ENCODE results near the gene BOD1L1. TPM values are rescaled to one million over a fixed set of nuclear protein-coding genes. Genes with fewer than 3 reads are reported as not detected.

Gene BOD1L1
- total RNA-seq, result 41.5 and 42.2 TPM in 2 replicates

DNA sequence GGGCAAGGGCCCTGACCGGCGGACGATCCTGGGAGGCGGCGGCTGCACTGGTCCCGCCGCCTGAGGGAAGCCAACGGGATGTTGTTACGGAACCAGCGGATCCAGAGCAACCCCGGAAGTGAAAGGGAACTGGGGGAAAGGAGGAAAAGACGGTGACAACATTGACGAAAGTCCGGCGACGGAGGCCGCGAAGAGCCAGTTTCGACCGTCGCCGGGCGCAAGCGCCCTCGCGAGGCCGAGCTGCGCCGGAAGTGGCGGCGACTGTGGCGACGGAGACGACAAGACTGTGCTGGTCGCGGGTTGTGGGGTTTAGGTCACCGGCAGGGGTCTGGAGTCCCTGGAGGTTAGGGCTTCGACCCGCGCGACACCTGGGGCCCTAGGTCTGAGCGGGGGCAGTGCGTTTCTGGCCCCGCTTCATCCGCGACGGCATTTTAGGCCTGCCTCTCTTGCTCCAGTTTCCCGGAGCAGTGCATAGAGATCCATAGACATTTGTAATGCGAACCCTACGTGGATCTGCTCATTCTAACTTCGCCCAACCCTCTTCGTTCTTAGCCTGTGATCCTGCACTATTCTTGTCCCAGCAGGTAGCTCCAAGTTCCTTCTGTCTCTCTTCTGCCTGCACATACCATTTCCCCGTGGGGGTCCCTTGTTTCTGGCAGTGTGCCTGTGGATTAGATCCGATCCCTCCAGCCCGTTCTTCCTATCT, at the start of gene BOD1L1:
BOD1L1 (minus strand) TSS at position 120 of the 706 bp plus-strand sequence. CDS start 138 bp downstream, outside the sequence.
- Mint-ChIP-seq H3K4me3 (ENCODE audit: low read depth) (peak within 1 kb of the TSS; percentile 98), H3K27ac (peak within 1 kb of the TSS; percentile 96), H3K27me3 (ENCODE audit: low read depth) (no peaks in the 10 kb centered on the region), H3K36me3 (ENCODE audit: low read depth) (peaks cover 5% of the 10 kb centered on the region), H3K4me1 (ENCODE audit: low read depth) (peaks cover 21% of the 10 kb centered on the region), H3K9me3 (no peaks in the 10 kb centered on the region)
- intact Hi-C loops (cut with micrococcal nuclease), result loop anchor here (1.0 to 10.0 kb wide), 3 partner anchors 27 to 1375 kb away; partner anchors contain the start of genes CPEB2 and RAB28
- peak; percentile 78 for DNase-seq (ENCODE audit: low spot score)

DNA sequence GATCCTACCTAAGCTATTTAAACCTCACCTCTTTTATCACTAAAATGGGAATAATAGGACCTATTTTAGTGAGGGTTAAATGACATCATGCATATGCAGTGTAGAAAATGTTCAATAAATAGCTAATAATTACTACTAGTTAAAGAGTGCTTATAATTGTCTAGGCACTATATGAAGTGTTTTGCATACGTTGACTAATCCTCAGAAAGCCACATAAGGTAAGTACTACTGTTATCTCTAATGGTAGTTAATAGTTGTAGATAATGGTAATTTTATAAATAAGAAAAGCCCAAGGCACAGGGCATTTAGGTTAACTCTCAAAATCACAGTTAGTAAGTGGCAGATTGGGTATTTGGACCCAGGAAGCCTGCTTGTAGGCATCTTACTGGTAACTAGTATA, 47.4 kb upstream of the BOD1L1 start:
- Mint-ChIP-seq H3K36me3 (ENCODE audit: low read depth) (no peaks in the 10 kb centered on the region), H3K27ac (no peak overlapping the region), H3K4me1 (ENCODE audit: low read depth) (no peaks in the 10 kb centered on the region), H3K27me3 (ENCODE audit: low read depth) (no peaks in the 10 kb centered on the region), H3K9me3 (peaks cover 19% of the 10 kb centered on the region), H3K4me3 (ENCODE audit: low read depth) (no peak overlapping the region)
- intact Hi-C loops (cut with micrococcal nuclease), result no loop called here
- no peak for DNase-seq (ENCODE audit: low spot score)

DNA sequence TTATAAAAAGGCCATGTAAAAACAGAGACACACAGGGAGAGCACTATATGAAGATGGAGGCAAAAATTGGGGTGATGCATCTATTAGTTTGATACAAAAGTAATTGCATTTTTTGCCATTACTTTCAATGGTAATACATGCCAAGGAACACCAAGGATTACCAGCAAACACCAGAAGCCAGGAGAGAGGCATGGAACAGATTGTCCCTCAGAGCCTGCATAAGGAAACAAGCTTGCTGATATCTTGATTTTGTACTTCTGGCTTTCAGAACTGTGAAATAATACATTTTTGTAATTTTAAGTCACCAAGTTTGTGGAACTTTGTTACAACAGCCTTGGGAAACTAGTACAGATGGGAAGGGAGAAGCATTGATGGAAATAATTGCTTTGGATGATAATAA, 45.6 kb upstream of the BOD1L1 start:
- Mint-ChIP-seq H3K27me3 (ENCODE audit: low read depth) (no peaks in the 10 kb centered on the region), H3K4me1 (ENCODE audit: low read depth) (no peaks in the 10 kb centered on the region), H3K4me3 (ENCODE audit: low read depth) (no peak overlapping the region), H3K9me3 (peaks cover 11% of the 10 kb centered on the region), H3K36me3 (ENCODE audit: low read depth) (no peaks in the 10 kb centered on the region), H3K27ac (no peak overlapping the region)
- intact Hi-C loops (cut with micrococcal nuclease), result no loop called here
- no peak for DNase-seq (ENCODE audit: low spot score)

DNA sequence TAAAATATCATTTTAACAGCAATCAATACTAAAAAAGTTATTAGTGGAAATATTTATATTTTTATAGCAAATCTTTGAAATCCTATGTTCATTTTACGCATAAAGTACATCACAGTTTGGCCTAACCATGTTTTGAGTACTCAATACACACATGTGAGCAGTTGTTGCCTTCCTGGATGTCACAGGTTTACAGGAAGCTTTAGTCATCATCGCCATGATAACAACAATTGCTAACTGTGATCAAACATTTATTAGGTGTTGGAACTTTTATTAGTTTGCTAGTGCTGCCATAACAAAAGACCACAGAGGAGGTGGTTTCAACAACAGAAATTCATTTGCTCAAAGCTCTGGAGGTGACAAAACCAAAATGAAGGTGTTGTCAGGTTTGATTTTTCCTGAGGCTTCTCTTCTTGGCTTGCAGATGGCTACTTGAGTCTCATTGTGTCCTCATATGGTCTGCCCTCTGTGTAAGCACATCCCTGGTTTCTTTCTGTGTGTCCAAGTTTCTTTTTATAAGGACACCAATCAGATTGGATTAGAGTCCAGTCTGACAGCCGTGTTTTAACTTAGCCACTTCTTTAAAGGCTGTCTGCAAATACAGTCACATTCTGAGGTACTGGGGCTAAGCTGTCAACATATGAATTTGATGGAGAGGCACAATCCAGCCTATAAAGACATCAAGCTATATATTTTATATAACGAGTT, 43.1 kb upstream of the BOD1L1 start:
- Mint-ChIP-seq H3K27ac (no peak overlapping the region), H3K4me3 (ENCODE audit: low read depth) (no peak overlapping the region)

DNA sequence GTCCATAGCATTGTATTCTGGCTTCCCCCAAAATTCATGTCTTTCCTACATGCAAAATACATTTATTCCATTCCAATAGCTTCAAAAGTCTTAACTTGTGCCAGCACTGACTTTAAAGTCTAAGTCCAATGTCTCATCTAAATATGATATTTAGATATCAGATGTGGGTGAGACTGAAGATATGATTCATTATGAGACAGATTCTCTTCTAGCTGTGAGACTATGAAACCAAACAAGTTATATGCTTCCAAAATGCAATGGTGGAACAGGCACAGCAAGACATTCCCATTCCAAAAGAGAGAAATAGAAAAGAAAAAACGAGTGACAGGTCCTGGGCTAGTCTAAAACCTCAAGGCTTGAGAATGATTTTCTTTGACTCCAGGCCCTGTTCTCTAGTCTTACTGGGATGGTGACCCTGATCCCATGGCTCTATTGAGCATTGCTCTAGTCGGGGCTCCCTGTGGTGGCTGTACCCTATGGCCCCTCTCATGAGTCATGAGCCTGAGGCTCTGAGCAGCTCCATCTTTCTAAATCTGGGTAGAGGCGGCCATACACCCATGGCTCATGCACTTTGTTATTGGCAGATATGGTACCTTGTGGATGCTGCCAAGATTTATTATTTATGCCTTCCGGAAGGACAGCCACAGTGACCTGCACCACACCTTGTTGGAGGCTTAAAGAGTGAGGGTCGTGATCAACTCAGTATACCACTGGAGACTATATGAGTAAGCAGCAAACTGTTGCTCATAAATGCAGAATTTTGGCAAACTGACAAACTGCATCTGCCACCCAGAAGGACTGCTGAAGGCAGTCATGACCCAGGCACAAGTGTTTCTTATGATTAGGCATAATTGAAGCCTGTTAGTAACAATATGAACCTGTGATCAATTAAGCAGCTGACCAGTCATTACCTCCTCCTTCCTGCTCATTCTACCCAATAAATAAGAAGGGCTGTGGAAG, 38.5 kb upstream of the BOD1L1 start:
- no peaks in the 10 kb centered on the region for H3K27me3 Mint-ChIP-seq (ENCODE audit: low read depth)
- no peaks in the 10 kb centered on the region for H3K9me3 Mint-ChIP-seq
- no peak overlapping the region for H3K27ac Mint-ChIP-seq
- no peaks in the 10 kb centered on the region for H3K4me1 Mint-ChIP-seq (ENCODE audit: low read depth)
- H3K4me3 Mint-ChIP-seq (ENCODE audit: low read depth), result no peak overlapping the region
- no peaks in the 10 kb centered on the region for H3K36me3 Mint-ChIP-seq (ENCODE audit: low read depth)
- DNase-seq (ENCODE audit: low spot score), result no peak
- intact Hi-C loops (cut with micrococcal nuclease), result no loop called here

More for the DNA sequence above, 43.1 kb upstream of the BOD1L1 start:
- no peaks in the 10 kb centered on the region for H3K9me3 Mint-ChIP-seq
- intact Hi-C loops (cut with micrococcal nuclease), result no loop called here
- DNase-seq (ENCODE audit: low spot score), result no peak
- no peaks in the 10 kb centered on the region for H3K36me3 Mint-ChIP-seq (ENCODE audit: low read depth)
- no peaks in the 10 kb centered on the region for H3K27me3 Mint-ChIP-seq (ENCODE audit: low read depth)
- H3K4me1 Mint-ChIP-seq (ENCODE audit: low read depth), result no peaks in the 10 kb centered on the region

DNA sequence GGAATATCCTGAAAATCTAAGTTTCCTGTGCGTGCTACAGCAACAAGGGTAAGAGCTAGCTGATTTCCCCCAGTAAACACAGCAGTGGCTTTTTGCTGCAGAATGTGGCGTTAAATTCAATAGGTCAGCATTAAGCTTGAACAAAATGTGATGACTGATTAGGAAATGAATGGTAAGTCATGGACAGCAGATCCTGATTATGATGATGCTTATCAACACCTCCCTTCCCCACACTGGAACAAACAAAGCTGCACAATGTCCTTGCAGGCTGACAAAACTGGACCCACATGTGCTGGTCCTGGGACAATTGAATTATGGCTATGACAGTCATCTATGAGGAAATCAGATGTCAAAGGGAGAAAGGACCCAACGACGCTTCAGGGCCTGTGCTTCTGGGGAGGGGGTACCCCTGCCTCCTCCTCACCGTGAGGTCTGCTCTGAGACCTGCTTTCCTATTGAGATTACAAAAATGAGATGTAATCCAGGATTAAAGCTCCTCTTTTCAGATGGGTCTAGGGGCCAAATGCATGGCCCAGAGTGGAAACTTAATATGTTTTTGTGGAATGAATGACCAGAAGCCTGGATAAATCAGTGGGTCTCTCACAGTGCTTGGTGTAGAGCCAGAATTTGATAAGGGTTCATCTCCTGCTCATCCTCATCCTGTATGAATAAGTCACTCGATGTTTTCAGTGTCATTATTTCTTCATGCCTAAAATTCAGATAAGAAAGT, 32.0 kb upstream of the BOD1L1 start:
- peaks cover 2% of the 10 kb centered on the region for H3K27me3 Mint-ChIP-seq (ENCODE audit: low read depth)
- DNase-seq (ENCODE audit: low spot score), result no peak
- H3K9me3 Mint-ChIP-seq, result no peaks in the 10 kb centered on the region
- peaks cover 13% of the 10 kb centered on the region for H3K4me1 Mint-ChIP-seq (ENCODE audit: low read depth)
- intact Hi-C loops (cut with micrococcal nuclease), result loop anchor here (5.0 to 10.0 kb wide), 4 partner anchors 595 to 1575 kb away; no protein-coding TSS in a partner anchor
- H3K36me3 Mint-ChIP-seq (ENCODE audit: low read depth), result no peaks in the 10 kb centered on the region
- H3K4me3 Mint-ChIP-seq (ENCODE audit: low read depth), result no peak overlapping the region
- no peak overlapping the region for H3K27ac Mint-ChIP-seq

DNA sequence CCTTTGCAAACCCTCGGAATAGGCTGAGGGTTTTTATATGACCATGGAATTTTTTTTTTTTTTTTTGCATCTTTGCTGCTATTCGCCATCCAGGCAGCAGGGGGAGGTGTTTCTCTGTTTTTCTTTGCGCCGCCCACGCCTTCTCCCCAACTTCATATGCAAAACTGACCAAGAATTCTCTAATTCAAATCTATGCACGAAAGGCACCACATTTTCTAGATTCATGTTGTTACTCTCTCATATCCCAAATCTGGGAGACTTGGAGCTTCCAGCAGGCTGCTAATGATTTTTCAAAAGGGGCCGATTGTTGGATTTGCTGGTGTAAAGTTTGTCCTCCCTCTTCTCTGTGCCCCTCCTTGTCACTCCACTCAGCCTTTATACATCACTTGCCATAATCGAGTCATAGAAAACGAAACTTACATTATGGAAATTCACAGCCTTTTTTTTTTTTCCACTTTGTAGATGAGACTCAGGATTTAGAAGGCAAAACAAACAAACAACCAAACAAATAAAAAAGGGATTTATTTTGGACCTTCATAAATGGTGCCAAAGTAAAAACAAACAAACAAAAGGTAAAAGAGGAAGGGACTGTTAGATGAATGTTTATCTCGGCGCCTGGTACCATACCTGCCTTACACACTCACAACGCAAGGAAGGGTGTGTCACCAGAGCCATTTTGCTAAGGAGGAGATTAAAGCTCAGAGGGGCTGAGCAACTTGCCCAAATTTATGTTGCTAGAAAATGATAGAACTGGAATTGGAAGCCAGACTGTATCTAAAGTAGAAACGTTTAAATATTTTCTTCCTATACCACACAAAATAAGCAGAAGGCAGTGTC, 29.3 kb upstream of the BOD1L1 start:
- H3K27me3 Mint-ChIP-seq (ENCODE audit: low read depth), result peaks cover 7% of the 10 kb centered on the region
- peaks cover 13% of the 10 kb centered on the region for H3K4me1 Mint-ChIP-seq (ENCODE audit: low read depth)
- peak overlapping the region; percentile 52 for H3K4me3 Mint-ChIP-seq (ENCODE audit: low read depth)

DNA sequence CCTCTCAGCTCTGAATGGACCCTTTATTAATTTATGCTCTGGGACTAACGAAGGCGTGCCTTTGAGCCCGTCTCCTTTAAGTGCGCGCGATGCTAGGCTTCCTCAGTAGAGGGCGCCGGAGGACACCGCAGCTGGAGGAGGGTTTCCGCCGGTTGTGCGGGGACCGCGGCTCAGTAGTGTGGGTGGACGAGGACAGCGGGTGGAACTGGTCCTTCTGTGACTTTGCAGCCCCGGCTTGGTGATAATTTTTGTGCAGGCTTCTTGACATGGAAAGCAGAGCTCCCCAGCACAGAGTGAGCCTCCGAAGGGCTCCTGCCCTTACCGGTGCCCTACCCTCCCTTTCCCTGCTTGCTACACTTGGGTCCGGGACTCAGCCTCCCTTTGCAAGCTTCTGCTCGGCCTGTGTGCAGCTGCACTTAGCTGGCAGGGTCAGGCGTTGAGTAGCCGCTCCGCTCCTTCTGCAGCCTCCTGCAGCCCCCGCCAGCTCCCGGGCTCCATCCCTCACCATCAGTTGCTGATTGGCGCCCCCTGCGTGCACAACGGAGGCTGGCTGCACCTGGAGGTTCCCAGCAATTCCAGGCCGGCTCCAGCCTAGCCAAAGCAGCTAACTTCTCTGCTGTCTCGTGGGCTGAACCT, 26.8 kb upstream of the BOD1L1 start:
- DNase-seq (ENCODE audit: low spot score), result peak; percentile 70
- intact Hi-C loops (cut with micrococcal nuclease), result loop anchor here (1.0 to 10.0 kb wide), 6 partner anchors 26 to 1581 kb away; no protein-coding TSS in a partner anchor
- peak overlapping the region; percentile 74 for H3K4me3 Mint-ChIP-seq (ENCODE audit: low read depth)
- H3K9me3 Mint-ChIP-seq, result no peaks in the 10 kb centered on the region
- H3K27ac Mint-ChIP-seq, result no peak overlapping the region
- H3K36me3 Mint-ChIP-seq (ENCODE audit: low read depth), result no peaks in the 10 kb centered on the region
- H3K4me1 Mint-ChIP-seq (ENCODE audit: low read depth), result peaks cover 13% of the 10 kb centered on the region
- peaks cover 7% of the 10 kb centered on the region for H3K27me3 Mint-ChIP-seq (ENCODE audit: low read depth)

More for the DNA sequence above, 29.3 kb upstream of the BOD1L1 start:
- H3K27ac Mint-ChIP-seq, result peak overlapping the region; percentile 69
- H3K9me3 Mint-ChIP-seq, result no peaks in the 10 kb centered on the region
- H3K36me3 Mint-ChIP-seq (ENCODE audit: low read depth), result no peaks in the 10 kb centered on the region
- DNase-seq (ENCODE audit: low spot score), result peak; percentile 34
- intact Hi-C loops (cut with micrococcal nuclease), result loop anchor here (2.0 to 10.0 kb wide), 5 partner anchors 598 to 1578 kb away; no protein-coding TSS in a partner anchor

DNA sequence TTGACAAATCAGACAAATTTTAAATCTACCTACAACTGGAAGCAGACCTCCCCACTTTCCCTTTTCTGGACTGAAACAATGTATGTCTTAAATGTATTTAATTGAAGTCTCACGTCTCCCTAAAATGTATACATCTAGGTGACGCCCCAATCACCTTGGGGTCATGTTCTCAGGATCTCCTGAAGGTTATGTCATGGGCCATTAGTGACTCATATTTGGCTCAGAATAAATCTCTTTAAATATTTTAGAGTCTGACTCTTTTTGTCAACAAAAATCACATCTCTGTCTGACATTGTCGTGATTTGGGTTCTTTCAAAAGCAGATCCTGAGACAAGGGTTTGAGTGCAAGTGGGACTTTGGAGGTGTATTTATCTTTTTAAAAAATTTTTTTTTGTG, 26.2 kb upstream of the BOD1L1 start:
- H3K27me3 Mint-ChIP-seq (ENCODE audit: low read depth), result peaks cover 11% of the 10 kb centered on the region
- H3K36me3 Mint-ChIP-seq (ENCODE audit: low read depth), result no peaks in the 10 kb centered on the region
- intact Hi-C loops (cut with micrococcal nuclease), result loop anchor here (1.0 to 10.0 kb wide), 6 partner anchors 25 to 1581 kb away; no protein-coding TSS in a partner anchor
- DNase-seq (ENCODE audit: low spot score), result no peak
- no peaks in the 10 kb centered on the region for H3K9me3 Mint-ChIP-seq
- peaks cover 13% of the 10 kb centered on the region for H3K4me1 Mint-ChIP-seq (ENCODE audit: low read depth)
- no peak overlapping the region for H3K4me3 Mint-ChIP-seq (ENCODE audit: low read depth)
- H3K27ac Mint-ChIP-seq, result no peak overlapping the region

DNA sequence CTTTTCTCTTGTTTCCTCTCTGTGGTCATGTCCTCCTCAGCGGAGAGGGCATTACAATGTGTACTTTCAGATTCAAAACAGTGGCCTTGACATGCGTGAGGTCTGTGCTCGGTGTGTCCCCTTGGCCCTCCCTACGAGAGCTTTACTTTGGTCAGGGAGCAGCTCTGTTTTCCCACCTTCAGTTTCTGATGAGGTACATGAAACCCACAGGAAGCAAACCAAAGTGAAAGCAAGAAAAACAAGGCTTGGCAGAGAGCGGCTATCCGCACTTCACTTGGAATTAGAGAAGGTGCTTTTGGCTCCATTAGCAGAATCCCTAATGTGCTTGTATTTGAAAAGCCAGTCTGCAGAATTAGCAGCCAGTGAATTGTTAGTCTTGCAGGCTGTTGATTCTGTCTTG, 19.5 kb upstream of the BOD1L1 start:
- Mint-ChIP-seq H3K27ac (no peak overlapping the region), H3K4me1 (ENCODE audit: low read depth) (peaks cover 6% of the 10 kb centered on the region), H3K4me3 (ENCODE audit: low read depth) (peak overlapping the region; percentile 45), H3K36me3 (ENCODE audit: low read depth) (no peaks in the 10 kb centered on the region), H3K27me3 (ENCODE audit: low read depth) (peaks cover 14% of the 10 kb centered on the region), H3K9me3 (no peaks in the 10 kb centered on the region)
- intact Hi-C loops (cut with micrococcal nuclease), result no loop called here
- no peak for DNase-seq (ENCODE audit: low spot score)

DNA sequence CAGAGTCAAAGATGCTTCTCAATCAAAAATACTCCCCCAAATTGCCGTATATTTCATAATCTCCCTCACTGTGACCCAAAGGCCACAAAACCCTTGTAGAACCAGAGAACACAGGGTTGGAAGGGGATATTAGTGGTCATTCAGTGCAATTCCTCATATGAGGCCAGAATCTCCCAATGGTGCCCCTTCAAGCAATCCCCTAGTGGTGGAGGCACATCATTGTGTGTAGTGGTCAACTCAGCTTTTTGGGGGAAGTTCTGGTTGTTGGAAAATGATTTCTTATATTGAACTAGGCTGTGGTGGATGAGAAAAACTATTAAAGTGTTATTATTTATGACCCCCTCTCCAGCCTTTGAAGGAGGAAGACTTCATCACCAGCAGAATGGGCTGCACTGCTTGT, 17.6 kb upstream of the BOD1L1 start:
- intact Hi-C loops (cut with micrococcal nuclease), result no loop called here
- H3K27ac Mint-ChIP-seq, result no peak overlapping the region
- peaks cover 19% of the 10 kb centered on the region for H3K27me3 Mint-ChIP-seq (ENCODE audit: low read depth)
- no peak for DNase-seq (ENCODE audit: low spot score)
- H3K9me3 Mint-ChIP-seq, result no peaks in the 10 kb centered on the region
- no peaks in the 10 kb centered on the region for H3K36me3 Mint-ChIP-seq (ENCODE audit: low read depth)
- H3K4me3 Mint-ChIP-seq (ENCODE audit: low read depth), result no peak overlapping the region
- peaks cover 6% of the 10 kb centered on the region for H3K4me1 Mint-ChIP-seq (ENCODE audit: low read depth)

Measured in activated T-helper 2 cell treated with anti-CD3 and anti-CD28 coated beads, Interferon-gamma antibody, Interleukin-2, Interleukin-4, amounts not matched to agents 10 μg/mL and 5 μg/mL and 100 μg/mL, durations not matched to agents 14 hours and 24 hours and 36 hours (primary cell).